ENCODE results near the gene SNRPB.

DNA sequence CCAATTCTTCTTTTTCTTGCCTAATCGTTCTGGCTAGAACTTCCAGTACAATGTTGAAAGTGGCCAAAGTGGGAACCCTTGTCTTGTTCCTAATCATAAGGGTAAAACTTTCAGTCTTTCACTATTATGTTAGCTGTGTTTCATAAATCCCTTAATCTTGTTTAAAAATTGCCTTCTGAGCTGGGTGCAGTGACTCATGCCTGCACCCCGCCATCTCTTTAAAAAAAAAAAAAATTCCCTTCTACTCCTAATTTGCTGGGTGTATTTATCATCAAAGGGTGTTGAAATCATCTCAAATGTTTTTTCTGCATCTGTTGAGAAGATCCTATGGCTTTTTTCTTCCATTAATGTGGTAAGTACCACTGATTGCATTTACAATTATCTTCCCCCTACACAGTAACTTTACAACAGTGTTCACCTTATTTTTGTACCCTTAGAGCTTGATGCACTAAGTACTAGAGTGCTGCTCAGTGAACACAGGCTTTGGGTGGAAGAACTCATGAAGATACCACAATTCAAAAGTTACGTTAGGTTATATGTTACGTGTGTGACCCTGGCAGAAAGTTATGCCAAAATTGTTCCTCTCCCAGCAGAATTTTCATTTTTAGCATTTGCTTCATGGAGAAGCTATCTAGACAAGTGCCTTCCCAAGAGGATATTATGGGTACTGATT is 9.7 kb downstream of the SNRPB start:
- TF ChIP-seq, protein P1, sequence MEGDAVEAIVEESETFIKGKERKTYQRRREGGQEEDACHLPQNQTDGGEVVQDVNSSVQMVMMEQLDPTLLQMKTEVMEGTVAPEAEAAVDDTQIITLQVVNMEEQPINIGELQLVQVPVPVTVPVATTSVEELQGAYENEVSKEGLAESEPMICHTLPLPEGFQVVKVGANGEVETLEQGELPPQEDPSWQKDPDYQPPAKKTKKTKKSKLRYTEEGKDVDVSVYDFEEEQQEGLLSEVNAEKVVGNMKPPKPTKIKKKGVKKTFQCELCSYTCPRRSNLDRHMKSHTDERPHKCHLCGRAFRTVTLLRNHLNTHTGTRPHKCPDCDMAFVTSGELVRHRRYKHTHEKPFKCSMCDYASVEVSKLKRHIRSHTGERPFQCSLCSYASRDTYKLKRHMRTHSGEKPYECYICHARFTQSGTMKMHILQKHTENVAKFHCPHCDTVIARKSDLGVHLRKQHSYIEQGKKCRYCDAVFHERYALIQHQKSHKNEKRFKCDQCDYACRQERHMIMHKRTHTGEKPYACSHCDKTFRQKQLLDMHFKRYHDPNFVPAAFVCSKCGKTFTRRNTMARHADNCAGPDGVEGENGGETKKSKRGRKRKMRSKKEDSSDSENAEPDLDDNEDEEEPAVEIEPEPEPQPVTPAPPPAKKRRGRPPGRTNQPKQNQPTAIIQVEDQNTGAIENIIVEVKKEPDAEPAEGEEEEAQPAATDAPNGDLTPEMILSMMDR (conservative IDR thresholded peaks at IDR 0.05; ENCODE audit: low read depth, low read length): no peak
- TF ChIP-seq EZH2phosphoT487 (IDR thresholded peaks at IDR 0.05; ENCODE audit: borderline replicate concordance, low read length) (no peak), EZH2 (IDR thresholded peaks at IDR 0.05; ENCODE audit: low read length, unreplicated experiment) (no peak)

Data from PC-3 (cell line).